Dendritic cell treated with granulocyte-macrophage colony-stimulating factor and Interleukin-4, amounts not matched to agents 40 ng/mL and 50 ng/mL, for 4 days (primary cell): Measurements from ENCODE around the gene SPOCD1.

Source experiments
- H3K27ac Mint-ChIP-seq: one replicate; pipeline ENCODE4 v1.8.0; 2022; ENCODE audit warnings: mild to moderate bottlenecking, mixed read lengths
- H3K27me3 Mint-ChIP-seq: one replicate; pipeline ENCODE4 v1.8.0; 2022; ENCODE audit warnings: mild to moderate bottlenecking, mixed read lengths
- H3K36me3 Mint-ChIP-seq: one replicate; pipeline ENCODE4 v1.8.0; 2022; ENCODE audit warnings: low read depth, mixed read lengths
- H3K4me1 Mint-ChIP-seq: one replicate; pipeline ENCODE4 v1.8.0; 2022; ENCODE audit warnings: low read depth, mixed read lengths
- H3K4me3 Mint-ChIP-seq: one replicate; pipeline ENCODE4 v1.8.0; 2022; ENCODE audit warnings: mild to moderate bottlenecking, moderate library complexity, mixed read lengths
- H3K9me3 Mint-ChIP-seq: one replicate; pipeline ENCODE4 v1.8.0; 2022; ENCODE audit warnings: mixed read lengths
- intact Hi-C: fragments of 100-400 bp; cut with micrococcal nuclease; formaldehyde crosslinking; loops from one replicate; pipeline ENCODE4 v1.15.0; 2022

The SPOCD1 gene

GRCh38 chr1:31783846-31784245 lies 32.0 kb downstream of the SPOCD1 start:
- Mint-ChIP-seq H3K4me3 (no peak overlapping the region), H3K36me3 (no peaks in the 10 kb centered on the region), H3K27me3 (peaks cover 19% of the 10 kb centered on the region), H3K9me3 (no peaks in the 10 kb centered on the region), H3K4me1 (peaks cover 20% of the 10 kb centered on the region), H3K27ac (no peak overlapping the region)
- intact Hi-C loops: no loop called here

- H3K4me3 Mint-ChIP-seq: no peak overlapping the region
- peaks cover 15% of the 10 kb centered on the region for H3K4me1 Mint-ChIP-seq
- H3K36me3 Mint-ChIP-seq: no peaks in the 10 kb centered on the region
- H3K27ac Mint-ChIP-seq: no peak overlapping the region
- no peaks in the 10 kb centered on the region for H3K9me3 Mint-ChIP-seq
- peaks cover 23% of the 10 kb centered on the region for H3K27me3 Mint-ChIP-seq
- intact Hi-C loops: no loop called here
These were observed 33.1 kb downstream of the SPOCD1 start for GRCh38 chr1:31782421-31783410.

- no peaks in the 10 kb centered on the region for H3K9me3 Mint-ChIP-seq
- H3K4me3 Mint-ChIP-seq: no peak overlapping the region
- no peaks in the 10 kb centered on the region for H3K36me3 Mint-ChIP-seq
- H3K27me3 Mint-ChIP-seq: peaks cover 31% of the 10 kb centered on the region
- H3K4me1 Mint-ChIP-seq: peaks cover 9% of the 10 kb centered on the region
- intact Hi-C loops: no loop called here
- peak overlapping the region; percentile 2 for H3K27ac Mint-ChIP-seq
These were observed 34.0 kb downstream of the SPOCD1 start for GRCh38 chr1:31781756-31782371.

GRCh38 chr1:31781138-31781755 lies 34.6 kb downstream of the SPOCD1 start:
- Mint-ChIP-seq H3K4me3 (no peak overlapping the region), H3K9me3 (no peaks in the 10 kb centered on the region), H3K4me1 (peaks cover 12% of the 10 kb centered on the region), H3K27ac (peak overlapping the region; percentile 2), H3K27me3 (peaks cover 37% of the 10 kb centered on the region), H3K36me3 (no peaks in the 10 kb centered on the region)
- intact Hi-C loops: no loop called here

GRCh38 chr1:31780632-31781031 lies 35.2 kb downstream of the SPOCD1 start:
- Mint-ChIP-seq H3K4me1 (peaks cover 15% of the 10 kb centered on the region), H3K27me3 (peaks cover 43% of the 10 kb centered on the region), H3K27ac (no peak overlapping the region), H3K36me3 (no peaks in the 10 kb centered on the region), H3K9me3 (no peaks in the 10 kb centered on the region), H3K4me3 (no peak overlapping the region)
- intact Hi-C loops: no loop called here

GRCh38 chr1:31779687-31780086 lies 36.1 kb downstream of the SPOCD1 start:
- Mint-ChIP-seq H3K4me1 (peaks cover 13% of the 10 kb centered on the region), H3K4me3 (no peak overlapping the region), H3K36me3 (no peaks in the 10 kb centered on the region), H3K27me3 (peaks cover 52% of the 10 kb centered on the region), H3K27ac (no peak overlapping the region), H3K9me3 (no peaks in the 10 kb centered on the region)
- intact Hi-C loops: no loop called here

GRCh38 chr1:31778763-31779488 lies 36.9 kb downstream of the SPOCD1 start:
- H3K9me3 Mint-ChIP-seq: no peaks in the 10 kb centered on the region
- no peak overlapping the region for H3K27ac Mint-ChIP-seq
- H3K36me3 Mint-ChIP-seq: no peaks in the 10 kb centered on the region
- H3K27me3 Mint-ChIP-seq: peaks cover 59% of the 10 kb centered on the region
- intact Hi-C loops: no loop called here
- H3K4me1 Mint-ChIP-seq: peaks cover 15% of the 10 kb centered on the region
- H3K4me3 Mint-ChIP-seq: no peak overlapping the region

- Mint-ChIP-seq H3K4me3 (no peak overlapping the region), H3K4me1 (peaks cover 25% of the 10 kb centered on the region), H3K27ac (no peak overlapping the region), H3K36me3 (no peaks in the 10 kb centered on the region), H3K27me3 (peaks cover 76% of the 10 kb centered on the region), H3K9me3 (no peaks in the 10 kb centered on the region)
- intact Hi-C loops: no loop called here
These were observed 39.3 kb downstream of the SPOCD1 start for GRCh38 chr1:31776516-31776915.

GRCh38 chr1:31776032-31776431 lies 39.8 kb downstream of the SPOCD1 start:
- Mint-ChIP-seq H3K27ac (no peak overlapping the region), H3K4me1 (peaks cover 25% of the 10 kb centered on the region), H3K9me3 (no peaks in the 10 kb centered on the region), H3K27me3 (peaks cover 78% of the 10 kb centered on the region), H3K36me3 (no peaks in the 10 kb centered on the region), H3K4me3 (no peak overlapping the region)
- intact Hi-C loops: no loop called here

- no peaks in the 10 kb centered on the region for H3K9me3 Mint-ChIP-seq
- no peak overlapping the region for H3K27ac Mint-ChIP-seq
- intact Hi-C loops: no loop called here
- H3K27me3 Mint-ChIP-seq: peaks cover 82% of the 10 kb centered on the region
- peaks cover 25% of the 10 kb centered on the region for H3K4me1 Mint-ChIP-seq
- H3K36me3 Mint-ChIP-seq: no peaks in the 10 kb centered on the region
- no peak overlapping the region for H3K4me3 Mint-ChIP-seq
These were observed 40.4 kb downstream of the SPOCD1 start for GRCh38 chr1:31775210-31775999.

- Mint-ChIP-seq H3K27me3 (peaks cover 89% of the 10 kb centered on the region), H3K9me3 (no peaks in the 10 kb centered on the region), H3K4me1 (peaks cover 27% of the 10 kb centered on the region), H3K4me3 (no peak overlapping the region), H3K36me3 (no peaks in the 10 kb centered on the region), H3K27ac (no peak overlapping the region)
- intact Hi-C loops: no loop called here
These were observed 41.3 kb downstream of the SPOCD1 start for GRCh38 chr1:31774495-31774894.

GRCh38 chr1:31773861-31774260 lies 42.0 kb downstream of the SPOCD1 start:
- H3K4me3 Mint-ChIP-seq: no peak overlapping the region
- H3K27ac Mint-ChIP-seq: no peak overlapping the region
- H3K27me3 Mint-ChIP-seq: peaks cover 89% of the 10 kb centered on the region
- no peaks in the 10 kb centered on the region for H3K9me3 Mint-ChIP-seq
- peaks cover 33% of the 10 kb centered on the region for H3K4me1 Mint-ChIP-seq
- intact Hi-C loops: no loop called here
- H3K36me3 Mint-ChIP-seq: no peaks in the 10 kb centered on the region

- Mint-ChIP-seq H3K4me3 (no peak overlapping the region), H3K27me3 (peaks cover 96% of the 10 kb centered on the region), H3K27ac (no peak overlapping the region)
These were observed 43.1 kb downstream of the SPOCD1 start for GRCh38 chr1:31772669-31773248.

More at GRCh38 chr1:31772669-31773248, 43.1 kb downstream of the SPOCD1 start:
- Mint-ChIP-seq H3K4me1 (peaks cover 33% of the 10 kb centered on the region), H3K9me3 (no peaks in the 10 kb centered on the region), H3K36me3 (no peaks in the 10 kb centered on the region)
- intact Hi-C loops: no loop called here
